Aorta (tissue), 5 donors: Measurements from ENCODE around the gene APOA1. TPM values are rescaled to one million over a fixed set of nuclear protein-coding genes. Genes with fewer than 3 reads are reported as not detected.

Source experiments
- ATAC-seq: fragments of 200-7000 bp; cut with Tn5 transposase; one replicate; pipeline ENCODE4 v1.9.1; 2022; ENCODE audit warnings: moderate library complexity; ENCODE audit not compliant: low FRiP score
- DNase-seq, 2 donors: peaks; one replicate each; pipeline ENCODE4 v3.0.0-alpha.2; 2020
- H3K27ac ChIP-seq, 2 donors: one replicate each; pipeline ENCODE4 v1.5.1; 2013; ENCODE audit warnings: low read length in 2 of 2, mild to moderate bottlenecking in 2 of 2, moderate library complexity in 2 of 2, control low read depth in 1 of 2, inconsistent platforms in 1 of 2, low read depth in 1 of 2
- H3K27me3 ChIP-seq, 2 donors: one replicate each; pipeline ENCODE4 v1.6.1; 2013; ENCODE audit warnings: control low read depth in 1 of 2, low read length in 1 of 2, mild to moderate bottlenecking in 1 of 2, moderate library complexity in 1 of 2; ENCODE audit not compliant: insufficient read depth in 2 of 2, control insufficient read depth in 1 of 2
- H3K36me3 ChIP-seq, 2 donors: one replicate each; pipeline ENCODE4 v1.6.1; 2013; ENCODE audit warnings: control low read depth in 1 of 2, low read length in 1 of 2, mild to moderate bottlenecking in 1 of 2; ENCODE audit not compliant: insufficient read depth in 2 of 2, control insufficient read depth in 1 of 2
- H3K4me1 ChIP-seq, 2 donors: one replicate each; pipeline ENCODE4 v1.6.1; 2013; ENCODE audit warnings: low read length in 2 of 2, control low read depth in 1 of 2, mild to moderate bottlenecking in 1 of 2, moderate library complexity in 1 of 2; ENCODE audit not compliant: insufficient read depth in 2 of 2, control insufficient read depth in 1 of 2
- H3K4me3 ChIP-seq, 2 donors: one replicate each; pipeline ENCODE4 v1.5.1; 2013; ENCODE audit warnings: low read length in 2 of 2, control low read depth in 1 of 2, mild to moderate bottlenecking in 1 of 2
- H3K9me3 ChIP-seq: one replicate; pipeline ENCODE4 v1.6.1; 2013; ENCODE audit warnings: mild to moderate bottlenecking, low read length; ENCODE audit not compliant: control insufficient read depth
- WGBS, 2 donors: extraction: QIAGEN DNeasy Blood & Tissue Kit; methylation state at CpG; one replicate each; pipeline ENCODE4 v1.1.7; 2013; 5-methylcytosine and 5-hydroxymethylcytosine counted together
- intact Hi-C, 2 donors: fragments of 100-400 bp; cut with DNase I; formaldehyde crosslinking; loops; one replicate each; pipeline versions ENCODE4 v1.14.2 to v1.15.0; 2022
- long read RNA-seq, 2 donors: library from polyadenylated mRNA; unstranded; transcript quantifications; one replicate each; pipeline ENCODE4 v2.0.0, GENCODE V29; 2020 to 2021
- polyA plus RNA-seq, 2 donors: library from polyadenylated mRNA; stranded (reverse); fragments of 200-250 nt; gene quantifications; one replicate each; pipeline ENCODE4 v1.2.3, GENCODE V29; 2013
- total RNA-seq, 2 donors: library from RNA; stranded (reverse); fragmentation: NEBNext Ultra II Directional; extraction: Animal tissue kit (Norgen Biotek cat#: 25700); gene quantifications; one replicate each; pipeline ENCODE4 v1.2.1, GENCODE V29; 2021
- donor health status: healthy with polysubstance abuse.
- donor health status: Bipolar disorder and iron deficiency.
- donor health status: DM: no; HTN: no; CAD: no.
- donor health status: DM: no; HTN: no; CAD: no.
- donor health status: DM: yes; HTN: yes; CAD: no.

Gene APOA1
- total RNA-seq: not detected
- 100 to 1,000 TPM in 1 of 2 donors, 1 to 10 TPM in 1; 1.2 to 416 TPM for polyA plus RNA-seq
- long read RNA-seq, donor 1: 0 reads
- long read RNA-seq, donor 2: 0 reads

DNA sequence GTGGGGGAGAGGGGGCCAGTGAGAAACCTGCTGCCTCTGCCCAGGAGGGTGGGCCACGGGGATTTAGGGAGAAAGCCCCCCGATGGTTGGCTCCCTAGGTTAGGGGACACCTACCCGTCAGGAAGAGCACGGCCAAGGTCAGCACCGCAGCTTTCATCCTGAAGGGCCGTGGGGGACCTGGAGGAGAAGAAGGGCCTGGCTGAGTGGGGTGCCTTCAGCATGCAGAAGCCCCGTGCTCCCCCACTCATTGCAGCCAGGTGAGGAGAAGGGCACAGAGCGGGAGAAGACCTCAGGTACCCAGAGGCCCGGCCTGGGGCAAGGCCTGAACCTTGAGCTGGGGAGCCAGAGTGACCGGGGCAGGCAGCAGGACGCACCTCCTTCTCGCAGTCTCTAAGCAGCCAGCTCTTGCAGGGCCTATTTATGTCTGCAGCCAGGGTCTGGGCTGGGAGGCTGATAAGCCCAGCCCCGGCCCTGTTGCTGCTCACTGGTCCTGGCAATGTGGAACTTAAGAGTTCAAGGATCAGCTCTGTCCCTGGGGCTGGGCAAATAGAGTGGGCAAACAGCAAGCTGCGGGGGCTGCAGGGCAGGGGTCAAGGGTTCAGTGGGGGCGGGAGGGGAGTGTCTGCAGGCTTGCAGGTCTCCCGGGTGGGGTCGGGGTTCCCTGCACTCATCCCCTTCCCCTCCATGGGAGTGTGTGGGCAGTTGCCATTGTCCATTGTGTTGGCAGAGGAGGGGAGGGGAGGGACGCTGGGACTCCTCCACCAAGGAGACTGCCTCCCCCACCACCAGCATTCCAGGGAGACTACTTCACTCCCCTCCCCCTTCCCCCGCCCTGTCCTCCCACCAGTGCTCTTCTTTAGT lies at the start of gene APOA1:
Gene APOA1, minus strand, starts transcription at position 392 of the 861 bp plus-strand sequence. Its CDS starts 235 bp downstream, at position 157.
- no peaks in the 10 kb centered on the region for H3K9me3 ChIP-seq
- no peak within 1 kb of the TSS for H3K4me3 ChIP-seq
- H3K27me3 ChIP-seq: no peaks in the 10 kb centered on the region
- H3K4me1 ChIP-seq: no peaks in the 10 kb centered on the region
- intact Hi-C loops: loop anchor here (2.0 to 5.0 kb wide), 2 partner anchors 47 to 50 kb away; partner anchors contain the start of genes APOA5 (in 1 of the 2) and ZPR1 (in 1 of the 2)
- peak in 1 of 2 donors; percentile 76 for DNase-seq
- WGBS, 2 donors: 68 to 71% methylated on average over 18 to 19 of the region's 19 CpGs
- no peak within 1 kb of the TSS for H3K27ac ChIP-seq
- no peaks in the 10 kb centered on the region for H3K36me3 ChIP-seq
- no peak for ATAC-seq

DNA sequence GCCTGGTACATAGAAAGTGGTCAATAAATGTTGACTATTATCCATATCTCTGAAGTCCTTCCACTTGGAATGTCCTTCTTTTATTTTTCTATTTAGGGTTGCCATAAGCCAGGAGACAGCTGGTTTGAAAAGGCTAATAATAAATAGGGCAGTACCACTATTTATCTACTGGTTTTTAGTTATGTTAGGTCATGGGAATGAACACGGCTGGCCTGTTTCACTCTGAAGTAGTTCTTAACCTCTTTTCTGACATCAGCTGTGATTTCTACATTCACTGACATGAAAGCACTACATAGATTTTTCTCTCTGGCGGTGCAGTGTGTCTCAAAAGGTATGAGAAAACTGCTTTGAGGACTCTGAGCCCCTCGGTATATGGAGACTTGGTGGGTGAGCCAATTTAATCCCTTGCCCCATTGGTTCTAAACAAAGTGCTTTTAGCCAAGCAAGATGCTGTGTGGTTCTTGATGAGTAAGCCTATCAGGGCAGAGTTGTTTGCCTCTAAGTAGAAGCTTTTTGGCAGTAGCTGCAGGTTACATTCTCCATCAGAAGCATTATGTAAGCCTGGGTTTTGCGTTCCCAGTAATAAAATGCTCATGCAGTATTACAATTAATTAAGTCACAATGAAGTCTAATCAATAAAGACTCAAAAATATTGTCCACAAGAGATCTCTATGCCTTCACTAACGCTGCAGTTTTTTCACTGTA lies 48.7 kb upstream of the APOA1 start:
- Histone ChIP-seq H3K4me3 (no peak overlapping the region), H3K27ac (no peak overlapping the region), H3K4me1 (no peaks in the 10 kb centered on the region), H3K27me3 (no peaks in the 10 kb centered on the region), H3K9me3 (no peaks in the 10 kb centered on the region), H3K36me3 (peaks cover 0 to 2% of the 10 kb centered on the region in 2 donors)
- DNase-seq (no peak), ATAC-seq (peak; percentile 26)
- intact Hi-C loops: loop anchor here in 1 of 2 donors (5.0 kb wide), 1 partner anchor 346 kb away; the partner anchor contains the start of genes PCSK7 and RNF214
- 43 to 52% methylated on average over 5 of the region's 5 CpGs for WGBS, 2 donors

DNA sequence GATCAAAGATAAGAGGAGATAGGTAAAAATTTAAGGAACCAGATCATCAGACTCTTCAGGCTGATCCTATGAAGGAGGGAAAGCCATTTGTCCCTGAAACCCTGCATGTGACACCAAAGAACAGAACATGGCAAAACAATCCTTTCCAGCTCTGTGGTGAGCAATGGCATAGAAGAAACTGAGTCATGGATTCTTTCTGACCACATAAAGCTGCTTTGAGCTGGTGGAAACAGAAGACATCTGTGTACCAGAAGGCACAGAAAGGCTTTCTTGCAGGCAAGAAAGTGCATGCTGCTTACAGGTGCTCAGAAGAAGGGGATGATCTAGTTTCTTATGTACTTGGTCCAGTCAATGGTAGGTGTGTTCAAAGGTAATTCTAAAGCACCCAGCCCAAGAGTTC lies 45.0 kb upstream of the APOA1 start:
- Histone ChIP-seq H3K4me1 (no peaks in the 10 kb centered on the region), H3K27me3 (no peaks in the 10 kb centered on the region), H3K36me3 (peaks cover 0 to 2% of the 10 kb centered on the region in 2 donors), H3K4me3 (no peak overlapping the region), H3K27ac (no peak overlapping the region), H3K9me3 (no peaks in the 10 kb centered on the region)
- no peak for ATAC-seq
- DNase-seq: no peak
- intact Hi-C loops: no loop called here

DNA sequence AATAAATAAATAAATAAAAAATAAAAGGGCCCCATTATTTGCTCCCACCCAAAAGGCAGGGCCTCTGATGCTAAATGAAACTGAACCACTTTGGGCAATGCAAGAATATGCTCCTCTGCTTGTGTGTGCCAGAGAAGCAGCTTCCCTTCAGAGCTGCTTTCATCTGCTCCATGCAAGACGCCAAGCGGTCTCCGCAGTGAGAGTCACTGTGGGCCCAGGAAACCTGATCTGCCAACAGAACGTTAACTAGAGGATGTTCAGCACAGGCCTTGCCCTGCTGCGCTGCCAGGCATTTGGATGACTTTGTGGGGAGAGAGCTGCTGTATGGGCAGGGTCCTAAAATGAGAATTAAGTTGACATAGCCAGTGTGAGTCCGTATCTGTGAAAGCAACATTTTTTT lies 43.7 kb upstream of the APOA1 start:
- WGBS, 2 donors: 73 to 75% methylated on average over 6 of the region's 6 CpGs
- H3K9me3 ChIP-seq: no peaks in the 10 kb centered on the region
- no peak overlapping the region for H3K4me3 ChIP-seq
- DNase-seq: no peak
- intact Hi-C loops: no loop called here
- no peaks in the 10 kb centered on the region for H3K27me3 ChIP-seq
- H3K27ac ChIP-seq: no peak overlapping the region
- no peak for ATAC-seq
- H3K36me3 ChIP-seq: peaks cover 0 to 2% of the 10 kb centered on the region in 2 donors
- H3K4me1 ChIP-seq: no peaks in the 10 kb centered on the region

DNA sequence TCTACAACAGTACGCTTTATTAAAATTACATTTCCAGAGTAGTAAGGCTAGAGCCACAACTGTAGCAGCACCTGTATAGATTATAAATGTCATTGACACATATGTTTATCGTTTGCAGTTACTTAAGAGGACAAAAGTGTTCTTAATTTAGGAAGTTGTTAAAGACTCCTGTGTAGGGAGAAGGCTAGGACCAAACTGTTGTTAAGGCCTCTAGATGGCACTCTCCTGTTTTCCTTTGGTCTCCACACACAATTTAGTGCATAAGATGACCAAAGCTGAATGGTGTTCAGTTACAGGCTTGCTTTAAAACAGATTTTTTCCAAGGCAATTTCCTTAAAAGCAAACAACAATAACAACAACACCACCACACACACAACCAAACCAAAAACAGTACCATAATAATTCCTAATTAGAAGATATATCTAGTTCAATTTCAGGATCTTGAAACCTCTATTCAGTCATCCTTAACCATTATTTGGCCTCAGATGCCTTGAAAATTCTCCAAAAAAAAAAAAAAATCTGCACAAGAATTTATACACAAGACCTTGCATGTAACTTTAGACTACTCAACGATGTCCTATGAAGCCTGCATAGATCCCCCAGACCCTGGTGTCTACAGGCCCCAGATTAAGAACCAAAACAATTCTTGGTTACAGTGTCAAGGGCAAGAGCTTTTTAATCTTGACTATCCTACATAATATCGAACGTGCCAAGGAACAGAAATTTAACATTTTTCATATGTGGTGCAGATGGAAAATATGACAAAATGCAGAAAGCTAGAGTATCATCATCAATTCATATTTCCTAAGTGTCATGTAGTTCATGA lies 42.6 kb upstream of the APOA1 start:
- peak; percentile 76 for ATAC-seq
- WGBS, 2 donors: 44% methylated on average over 5 of the region's 5 CpGs

DNA sequence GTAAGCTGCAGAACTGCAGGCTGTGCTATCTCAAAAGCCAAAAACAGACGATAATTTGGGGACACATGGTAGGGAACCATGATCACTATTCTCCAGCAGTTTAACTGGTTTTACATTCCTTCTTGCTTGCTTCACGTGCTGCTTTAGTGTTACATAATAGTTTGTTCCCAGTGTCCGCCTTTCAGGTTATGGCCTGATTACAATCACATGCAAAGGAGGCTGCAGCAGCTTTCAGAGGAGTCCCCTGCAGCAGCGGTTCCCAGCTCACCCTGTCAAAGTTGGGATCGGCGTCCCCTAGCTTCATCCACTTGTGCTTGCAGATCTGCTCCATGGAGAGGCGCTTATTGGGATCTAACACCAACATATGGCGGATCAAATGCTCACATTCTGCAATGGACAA lies 39.2 kb upstream of the APOA1 start:
- ATAC-seq (no peak), DNase-seq (no peak)
- intact Hi-C loops: no loop called here
- no peaks in the 10 kb centered on the region for H3K4me1 ChIP-seq
- peaks cover 4 to 8% of the 10 kb centered on the region in 2 donors for H3K36me3 ChIP-seq
- H3K9me3 ChIP-seq: no peaks in the 10 kb centered on the region
- H3K27ac ChIP-seq: no peak overlapping the region
- WGBS, 2 donors: 88 to 91% methylated on average over 8 of the region's 8 CpGs
- H3K27me3 ChIP-seq: no peaks in the 10 kb centered on the region
- H3K4me3 ChIP-seq: no peak overlapping the region

More for the DNA sequence above, 42.6 kb upstream of the APOA1 start:
- Histone ChIP-seq H3K4me3 (no peak overlapping the region), H3K27ac (no peak overlapping the region), H3K36me3 (peaks cover 0 to 7% of the 10 kb centered on the region in 2 donors), H3K4me1 (no peaks in the 10 kb centered on the region), H3K27me3 (no peaks in the 10 kb centered on the region), H3K9me3 (no peaks in the 10 kb centered on the region)
- DNase-seq: no peak
- intact Hi-C loops: loop anchor here (1.0 to 2.0 kb wide), 2 partner anchors 226 to 227 kb away; no protein-coding TSS in a partner anchor

DNA sequence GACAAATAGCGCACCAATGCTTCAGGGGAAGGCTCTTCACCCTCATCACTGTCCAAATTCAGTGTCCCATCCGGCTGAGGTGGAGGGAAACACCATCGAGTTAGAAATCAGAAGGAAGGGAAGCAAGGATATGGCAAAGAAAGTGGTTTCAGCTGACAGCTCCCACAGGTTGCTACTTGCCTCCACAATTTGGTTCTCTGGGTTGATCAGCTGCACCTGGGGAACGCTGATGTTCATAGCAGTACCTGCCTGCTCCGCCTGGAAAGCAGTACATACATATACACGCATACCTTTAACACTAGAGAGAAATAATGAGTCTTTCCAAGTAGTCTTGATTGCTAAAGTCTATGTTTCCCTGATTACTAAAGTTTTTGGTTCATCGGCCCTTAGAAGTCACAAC lies 37.8 kb upstream of the APOA1 start:
- intact Hi-C loops: no loop called here
- DNase-seq (no peak), ATAC-seq (no peak)
- H3K9me3 ChIP-seq: no peaks in the 10 kb centered on the region
- H3K27me3 ChIP-seq: no peaks in the 10 kb centered on the region
- no peak overlapping the region for H3K4me3 ChIP-seq
- H3K36me3 ChIP-seq: peaks cover 4 to 9% of the 10 kb centered on the region in 2 donors
- H3K4me1 ChIP-seq: no peaks in the 10 kb centered on the region
- no peak overlapping the region for H3K27ac ChIP-seq
- 93% methylated on average over 7 of the region's 7 CpGs for WGBS, 2 donors

DNA sequence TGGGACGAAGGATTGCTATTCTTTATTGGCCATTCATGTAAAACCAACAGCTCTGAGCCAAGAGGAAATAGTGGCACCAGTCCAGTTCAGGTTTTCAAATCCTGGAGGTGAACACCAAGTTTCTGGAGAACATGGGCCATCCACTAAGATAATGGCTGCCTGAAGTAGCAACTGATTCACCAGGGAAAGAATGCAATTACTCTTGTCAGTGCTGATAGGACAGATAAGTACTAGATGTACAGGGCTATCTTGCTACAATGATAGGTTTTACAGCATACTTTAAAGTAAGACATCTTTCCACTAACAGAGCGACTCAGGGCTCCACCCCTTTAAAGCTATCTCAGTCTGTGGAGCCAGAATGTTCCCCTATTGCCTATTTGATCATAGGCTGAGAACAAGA lies 36.8 kb upstream of the APOA1 start:
- Histone ChIP-seq H3K27me3 (no peaks in the 10 kb centered on the region), H3K4me3 (no peak overlapping the region), H3K4me1 (no peaks in the 10 kb centered on the region), H3K27ac (no peak overlapping the region), H3K9me3 (no peaks in the 10 kb centered on the region), H3K36me3 (peaks cover 8 to 12% of the 10 kb centered on the region in 2 donors)
- ATAC-seq: no peak
- intact Hi-C loops: no loop called here
- WGBS, 2 donors: 58 to 70% methylated on average over 2 of the region's 2 CpGs
- no peak for DNase-seq
